ENCODE data around the gene MSANTD2. TPM values are rescaled to one million over a fixed set of nuclear protein-coding genes. Genes with fewer than 3 reads are reported as not detected.

The MSANTD2 gene
- total and polyA plus RNA-seq, 2 of the 4 experiments (the other 2 are of a cell fraction): 5.0 to 6.0 TPM

GRCh38 chr11:124825876-124826275, 25.7 kb upstream of the MSANTD2 start:
- no peaks in the 10 kb centered on the region for H3K36me3 ChIP-seq (ENCODE audit: control insufficient read depth, insufficient read depth, low read length)
- no peak overlapping the region for H3K23ac ChIP-seq (ENCODE audit: low read depth, low read length)
- H2BK120ac ChIP-seq (ENCODE audit: low read depth, low read length): no peak overlapping the region
- 20% methylated on average over 1 of the region's 3 CpGs; no CpG with 5 or more reads in 1 of the 2 experiments for WGBS, 2 experiments (ENCODE audit: extremely low coverage in 2 of 2, insufficient read length in 1 of 2)
- H3K4me2 ChIP-seq (ENCODE audit: low read depth, low read length): no peak overlapping the region
- no peak overlapping the region for H4K91ac ChIP-seq (ENCODE audit: insufficient read depth, low read depth, low read length)
- no peak for ATAC-seq (ENCODE audit: low read depth)
- H2BK15ac ChIP-seq (ENCODE audit: low read depth, low read length): no peak overlapping the region
- no peak overlapping the region for H3K4me3 ChIP-seq (ENCODE audit: insufficient read depth, low read depth, low read length)
- H2BK20ac ChIP-seq (ENCODE audit: low read depth, low read length): no peak overlapping the region
- no TSS peak for BruUV-seq (replicated peaks)
- no peak for DNase-seq
- peaks cover 2% of the 10 kb centered on the region; the same call in 1 of the 2 replicates for H3K9me3 ChIP-seq (ENCODE audit: control insufficient read depth, insufficient read depth, low read length)
- no peaks in the 10 kb centered on the region for H3K9me1 ChIP-seq (ENCODE audit: insufficient read depth, low read length)
- dilution Hi-C loops (cut with HindIII; ENCODE audit: low sequenced_read_pairs, unreplicated experiment): no loop called here
- H2AFZ ChIP-seq (replicated peaks; ENCODE audit: low read length, poor library complexity): no peak overlapping the region
- no peak overlapping the region for H3K27ac ChIP-seq (ENCODE audit: insufficient read depth, low read length)
- H4K8ac ChIP-seq (ENCODE audit: low read depth in 2 of 2, low read length in 2 of 2): no peak overlapping the region
- H2BK5ac ChIP-seq (ENCODE audit: low read depth, low read length, poor library complexity, severe bottlenecking): no peak overlapping the region
- TF ChIP-seq MXI1 (IDR thresholded peaks at IDR 0.05; ENCODE audit: borderline replicate concordance, low read depth, low read length) (no peak), FOS (IDR thresholded peaks at IDR 0.05; ENCODE audit: low read depth, low read length) (no peak), CHD1 (IDR thresholded peaks at IDR 0.05; ENCODE audit: low read depth, low read length) (no peak), SMC3 (IDR thresholded peaks at IDR 0.05; ENCODE audit: low read depth, low read length) (no peak), USF2 (IDR thresholded peaks at IDR 0.05; ENCODE audit: low read depth, low read length) (no peak), CTCF (conservative IDR thresholded peaks at IDR 0.05; ENCODE audit: low read depth, low read length) (no peak), BHLHE40 (IDR thresholded peaks at IDR 0.05; ENCODE audit: low read depth, low read length) (no peak), CEBPB (IDR thresholded peaks at IDR 0.05; ENCODE audit: low read depth, low read length) (no peak), ELK1 (IDR thresholded peaks at IDR 0.05; ENCODE audit: borderline replicate concordance, low read depth, low read length) (no peak), RAD21 (IDR thresholded peaks at IDR 0.05; ENCODE audit: low read length) (no peak), RFX5 (IDR thresholded peaks at IDR 0.05; ENCODE audit: low read depth, low read length) (no peak), MAZ (IDR thresholded peaks at IDR 0.05; ENCODE audit: borderline replicate concordance, low read depth, low read length) (no peak), MAFK (IDR thresholded peaks at IDR 0.05; ENCODE audit: low read depth, low read length) (no peak), POLR2A (IDR thresholded peaks at IDR 0.05; ENCODE audit: low read depth, low read length) (no peak), NFE2L2 (IDR thresholded peaks at IDR 0.05; ENCODE audit: low read depth, low read length) (no peak)
- H2AK9ac ChIP-seq (replicated peaks; ENCODE audit: low read depth, low read length, poor library complexity): no peak overlapping the region
- H2AK5ac ChIP-seq (ENCODE audit: low read depth, low read length): no peak overlapping the region
- no peak overlapping the region for H3K56ac ChIP-seq (ENCODE audit: extremely low read depth, insufficient read depth, low read length)
- no peak overlapping the region for H3K14ac ChIP-seq (replicated peaks; ENCODE audit: low read depth, low read length)
- H3K9ac ChIP-seq (ENCODE audit: low read depth, low read length): no peak overlapping the region
- no peaks in the 10 kb centered on the region for H3K4me1 ChIP-seq (ENCODE audit: control insufficient read depth, insufficient read depth, low read length)
- H3K79me1 ChIP-seq (ENCODE audit: low read depth in 1 of 2, low read length in 2 of 2): no peaks in the 10 kb centered on the region
- intact Hi-C loops (cut with micrococcal nuclease): no loop called here
- H4K5ac ChIP-seq (ENCODE audit: low read depth, low read length): no peak overlapping the region
- H3K4ac ChIP-seq (ENCODE audit: low read depth, low read length): no peak overlapping the region
- POLR2A ChIA-PET (ENCODE audit: unreplicated experiment): no interaction called here
- H4K20me1 ChIP-seq (ENCODE audit: insufficient read depth, low read length): no peaks in the 10 kb centered on the region
- peaks cover 45% of the 10 kb centered on the region for H3K27me3 ChIP-seq (ENCODE audit: control insufficient read depth, insufficient read depth, low read length)
- CTCF ChIA-PET: no interaction called here
- H3K18ac ChIP-seq (ENCODE audit: low read depth, low read length): no peak overlapping the region
- in situ Hi-C loops (cut with MboI; ENCODE audit: low sequenced_read_pairs): no loop called here
